HFF-Myc (cell line): ENCODE measurements around the gene MSI2.

Experiments used
- DNase-seq: peaks from one replicate; pipeline ENCODE4 v3.0.0-alpha.2; 2011; ENCODE audit warnings: low read depth; ENCODE audit errors: extremely low read depth
- H3K4me3 ChIP-seq: replicated peaks from 2 replicates; pipeline ENCODE4 v1.5.1; 2011; ENCODE audit warnings: low read depth, mild to moderate bottlenecking, control low read depth, low read length
- TF ChIP-seq, protein P1 (sequence below): IDR thresholded peaks from 2 replicates; pipeline ENCODE4 v1.5.1; 2012; ENCODE audit warnings: mild to moderate bottlenecking, low read depth, low read length, control low read depth; ENCODE audit errors: missing control alignments

The MSI2 gene

DNA sequence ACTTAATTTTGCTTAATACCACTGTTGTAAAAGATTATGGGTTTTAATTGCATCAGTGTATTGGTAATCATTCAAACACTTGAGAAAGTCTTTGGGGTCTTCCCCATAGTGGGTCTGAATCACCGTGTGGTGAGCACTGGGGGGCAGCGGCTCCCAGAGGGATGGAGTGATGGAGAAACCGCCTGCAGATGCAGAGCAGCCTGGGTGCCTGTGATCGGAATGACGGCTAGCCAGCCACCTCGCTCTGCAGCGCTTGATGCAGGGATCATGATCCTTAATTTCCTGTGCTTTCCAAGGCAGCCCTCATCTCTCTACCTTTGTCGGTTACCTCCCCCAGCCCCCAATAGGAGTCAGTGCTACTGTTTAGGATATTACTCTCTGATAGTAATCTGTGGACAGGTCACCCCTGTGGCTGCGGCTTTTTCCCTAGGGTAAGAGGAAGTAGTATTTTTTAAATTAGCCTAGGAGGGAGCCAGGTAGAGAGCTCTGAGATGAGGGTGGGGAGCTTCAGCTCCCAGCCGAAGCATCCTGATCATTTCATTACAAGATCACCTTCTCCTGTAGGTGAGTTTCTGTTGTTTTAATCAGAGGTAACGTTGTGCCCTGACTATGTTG is 135.6 kb downstream of the MSI2 start:
- TF ChIP-seq, protein P1, sequence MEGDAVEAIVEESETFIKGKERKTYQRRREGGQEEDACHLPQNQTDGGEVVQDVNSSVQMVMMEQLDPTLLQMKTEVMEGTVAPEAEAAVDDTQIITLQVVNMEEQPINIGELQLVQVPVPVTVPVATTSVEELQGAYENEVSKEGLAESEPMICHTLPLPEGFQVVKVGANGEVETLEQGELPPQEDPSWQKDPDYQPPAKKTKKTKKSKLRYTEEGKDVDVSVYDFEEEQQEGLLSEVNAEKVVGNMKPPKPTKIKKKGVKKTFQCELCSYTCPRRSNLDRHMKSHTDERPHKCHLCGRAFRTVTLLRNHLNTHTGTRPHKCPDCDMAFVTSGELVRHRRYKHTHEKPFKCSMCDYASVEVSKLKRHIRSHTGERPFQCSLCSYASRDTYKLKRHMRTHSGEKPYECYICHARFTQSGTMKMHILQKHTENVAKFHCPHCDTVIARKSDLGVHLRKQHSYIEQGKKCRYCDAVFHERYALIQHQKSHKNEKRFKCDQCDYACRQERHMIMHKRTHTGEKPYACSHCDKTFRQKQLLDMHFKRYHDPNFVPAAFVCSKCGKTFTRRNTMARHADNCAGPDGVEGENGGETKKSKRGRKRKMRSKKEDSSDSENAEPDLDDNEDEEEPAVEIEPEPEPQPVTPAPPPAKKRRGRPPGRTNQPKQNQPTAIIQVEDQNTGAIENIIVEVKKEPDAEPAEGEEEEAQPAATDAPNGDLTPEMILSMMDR = no peak
- H3K4me3 ChIP-seq = no peak overlapping the region
- no peak for DNase-seq

DNA sequence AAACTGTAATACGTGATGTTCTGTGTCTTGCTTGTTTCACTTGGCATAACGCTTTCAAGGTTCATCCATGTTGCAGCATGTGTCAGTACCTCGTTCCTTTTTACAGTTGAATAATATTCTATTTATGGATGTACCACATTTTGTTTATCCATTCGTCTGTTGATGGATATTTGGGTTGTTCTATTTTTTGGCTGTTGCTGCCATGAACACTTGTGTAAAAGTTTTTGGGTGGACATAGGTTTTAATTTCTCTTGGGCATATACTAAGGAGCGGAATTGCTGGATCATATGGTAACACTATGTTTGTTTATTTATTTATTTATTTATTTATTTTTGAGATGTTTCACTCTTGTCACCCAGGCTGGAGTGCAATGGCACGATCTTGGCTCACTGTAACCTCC is 137.0 kb downstream of the MSI2 start:
- DNase-seq = no peak
- H3K4me3 ChIP-seq = no peak overlapping the region
- TF ChIP-seq, protein P1 = no peak

DNA sequence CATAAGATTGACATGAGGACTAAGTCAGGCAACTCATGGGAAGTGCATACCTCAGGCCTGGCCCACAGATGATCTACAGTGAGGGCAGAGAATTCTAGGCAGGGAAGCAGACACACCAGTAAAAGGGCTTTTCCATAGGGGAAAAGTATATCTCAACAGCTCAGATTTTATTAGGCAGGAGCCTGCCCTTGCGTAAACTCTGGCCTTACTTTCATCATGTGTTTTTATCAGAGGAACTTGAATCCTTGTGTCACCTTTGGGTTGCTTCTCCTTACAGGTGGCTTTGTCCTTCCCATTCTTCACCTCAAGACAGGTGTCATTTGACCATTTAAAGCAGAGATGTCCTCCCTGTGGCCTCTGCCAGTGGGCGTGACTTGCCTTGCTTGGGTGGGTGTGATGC is 138.1 kb downstream of the MSI2 start:
- TF ChIP-seq, protein P1 = no peak

DNA sequence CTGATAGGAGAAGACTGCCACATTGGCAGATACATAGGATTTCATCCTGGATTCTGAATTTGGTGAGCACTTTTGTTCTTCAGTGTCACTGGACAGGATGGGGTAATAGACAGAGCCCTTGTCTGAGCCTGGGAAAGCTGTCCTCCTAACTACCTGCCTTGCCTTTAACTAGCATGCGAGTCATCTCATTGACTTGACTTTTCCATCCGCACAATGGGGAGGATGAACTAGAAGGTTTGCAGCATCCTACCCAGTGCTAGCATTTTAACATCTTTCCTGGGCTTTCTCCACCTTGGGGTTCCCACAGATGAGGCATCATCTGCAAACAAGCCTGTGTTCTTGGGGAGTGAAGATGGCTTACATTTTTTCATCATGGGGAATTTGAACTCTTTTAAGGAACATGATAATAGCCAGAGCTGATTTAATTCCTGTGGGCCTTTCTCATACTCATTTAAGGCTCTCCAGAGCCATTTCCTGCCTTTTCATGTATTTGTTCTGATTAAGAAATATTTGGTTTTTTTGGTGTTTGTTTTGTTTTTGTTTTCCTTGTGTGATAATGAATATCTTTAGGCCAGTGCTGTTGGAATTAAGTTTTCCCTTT is 139.5 kb downstream of the MSI2 start:
- no peak overlapping the region for H3K4me3 ChIP-seq

More for the DNA sequence above, 138.1 kb downstream of the MSI2 start:
- H3K4me3 ChIP-seq = no peak overlapping the region
- DNase-seq = no peak

DNA sequence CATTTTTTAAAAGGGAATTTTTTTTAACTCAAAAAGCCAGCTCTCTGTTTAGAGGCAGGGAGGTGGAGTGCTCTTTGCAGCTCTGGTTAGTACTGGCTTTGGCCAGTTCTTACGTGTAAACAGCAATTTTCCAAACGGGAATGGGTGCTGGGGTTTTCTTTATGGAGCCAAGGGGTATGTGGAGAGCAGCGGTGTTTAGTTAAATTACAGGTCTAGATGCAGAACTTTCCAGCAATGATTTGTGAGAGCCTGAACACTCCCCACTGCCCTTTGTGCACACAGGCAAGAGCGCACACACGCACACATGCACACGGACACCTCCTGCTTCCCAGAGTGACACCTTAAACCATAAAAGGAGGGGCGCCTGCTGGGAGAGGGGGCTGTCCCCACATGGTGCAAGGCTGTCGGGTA is 140.2 kb downstream of the MSI2 start:
- TF ChIP-seq, protein P1 = no peak
- no peak overlapping the region for H3K4me3 ChIP-seq
- DNase-seq = no peak

More for the DNA sequence above, 139.5 kb downstream of the MSI2 start:
- TF ChIP-seq, protein P1 = no peak
- no peak for DNase-seq

DNA sequence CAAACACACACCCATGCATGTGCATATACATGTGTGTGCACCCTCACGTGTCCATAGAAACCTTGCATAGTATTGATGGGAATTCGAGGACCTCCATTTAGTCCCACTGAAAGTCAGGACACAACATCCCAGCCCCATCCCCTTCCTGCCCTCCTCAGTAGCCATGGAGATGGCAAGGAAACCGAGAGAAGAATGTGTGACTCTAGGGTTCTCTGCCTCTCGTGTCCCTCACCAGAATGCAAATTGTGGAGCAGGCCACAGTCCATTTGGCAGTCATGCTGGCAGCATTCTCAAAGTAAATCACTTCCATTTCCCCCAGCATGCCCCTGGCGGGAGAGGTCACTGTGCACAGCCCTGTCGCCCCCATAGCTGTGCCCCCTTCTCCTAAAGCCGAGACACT is 141.1 kb downstream of the MSI2 start:
- TF ChIP-seq, protein P1 = no peak
- H3K4me3 ChIP-seq = no peak overlapping the region

DNA sequence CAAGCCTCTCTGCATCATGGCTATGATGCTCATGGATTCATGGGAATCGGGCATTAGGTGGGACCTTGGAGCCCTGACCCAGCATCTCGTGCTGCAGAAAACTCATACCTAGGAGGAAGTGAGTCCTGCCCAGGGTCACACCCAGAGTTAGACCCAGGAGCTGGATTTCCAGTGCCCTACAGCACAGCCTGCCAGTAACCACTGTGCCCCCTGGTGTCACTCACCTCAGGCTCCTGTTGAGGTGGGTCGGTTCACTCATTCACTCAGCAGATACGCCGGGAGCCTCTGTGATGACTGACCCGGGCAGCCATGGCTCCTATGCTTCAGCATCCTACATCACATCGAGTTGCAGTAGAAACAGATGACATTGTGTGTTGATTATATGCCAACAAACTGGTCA is 143.4 kb downstream of the MSI2 start:
- TF ChIP-seq, protein P1 = no peak
- DNase-seq = no peak
- no peak overlapping the region for H3K4me3 ChIP-seq

More for the DNA sequence above, 141.1 kb downstream of the MSI2 start:
- DNase-seq = no peak
